Immature natural killer cell (primary cell): ENCODE data around the gene MKNK1. TPM values are rescaled to one million over a fixed set of nuclear protein-coding genes. Genes with fewer than 3 reads are reported as not detected.

ENCODE experiments used
- DNase-seq, 3 donors: peaks; one replicate each; pipeline ENCODE4 v3.0.0; 2022; ENCODE audit warnings: mixed read lengths in 1 of 3
- H3K27ac Mint-ChIP-seq, 6 donors: one replicate each; pipeline ENCODE4 v1.8.0; 2020; ENCODE audit warnings: mixed read lengths in 6 of 6, mild to moderate bottlenecking in 5 of 6, inconsistent platforms in 4 of 6, moderate library complexity in 3 of 6
- H3K27me3 Mint-ChIP-seq, 3 donors: one replicate each; pipeline ENCODE4 v1.8.0; 2020 to 2021; ENCODE audit warnings: low read depth in 3 of 3, mild to moderate bottlenecking in 3 of 3, mixed read lengths in 3 of 3, moderate library complexity in 3 of 3, inconsistent platforms in 1 of 3
- H3K36me3 Mint-ChIP-seq, 3 donors: one replicate each; pipeline ENCODE4 v1.8.0; 2020; ENCODE audit warnings: mixed read lengths in 3 of 3, inconsistent platforms in 2 of 3, mild to moderate bottlenecking in 2 of 3
- H3K4me1 Mint-ChIP-seq, 2 donors: one replicate each; pipeline ENCODE4 v1.8.0; 2020; ENCODE audit warnings: inconsistent platforms in 2 of 2, mild to moderate bottlenecking in 2 of 2, mixed read lengths in 2 of 2, moderate library complexity in 1 of 2
- H3K4me3 Mint-ChIP-seq, 5 donors: one replicate each; pipeline ENCODE4 v1.8.0; 2020; ENCODE audit warnings: mild to moderate bottlenecking in 5 of 5, mixed read lengths in 5 of 5, inconsistent platforms in 3 of 5, moderate library complexity in 3 of 5
- H3K9me3 Mint-ChIP-seq, 6 donors: one replicate each; pipeline ENCODE4 v1.8.0; 2020; ENCODE audit warnings: mild to moderate bottlenecking in 6 of 6, mixed read lengths in 6 of 6, inconsistent platforms in 4 of 6, moderate library complexity in 3 of 6
- polyA plus RNA-seq, 3 donors: library from polyadenylated mRNA; unstranded; fragments of 300-500 nt; fragmentation: Illumina TruSeq; gene quantifications; one replicate each; pipeline ENCODE4 v1.2.3, GENCODE V29; 2021

MKNK1 gene
- polyA plus RNA-seq, 3 donors from 2014 or later = 23.2 to 35.7 (median 27.6) TPM

DNA sequence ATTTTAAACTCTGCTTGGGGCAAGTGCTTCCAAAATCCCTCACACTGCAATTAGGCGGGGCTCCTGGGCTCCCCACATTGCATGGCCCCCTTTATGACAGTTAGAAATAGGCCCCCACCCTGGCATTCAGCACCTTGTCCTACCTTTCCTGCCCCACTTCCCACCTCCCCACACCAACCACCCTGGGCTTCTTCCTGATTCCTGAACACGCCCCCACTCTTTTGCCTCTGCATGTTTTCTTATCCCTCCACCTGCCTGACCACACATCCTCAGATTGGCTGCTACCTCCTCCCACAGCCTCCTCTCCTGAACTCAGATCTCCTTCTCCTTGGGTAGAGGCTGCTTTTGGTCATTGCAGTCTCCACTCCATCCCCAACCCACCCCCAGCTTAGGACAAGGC lies 11.0 kb upstream of the MKNK1 start:
- peaks cover 4 to 12% (median 9%) of the 10 kb centered on the region in 3 donors for H3K36me3 Mint-ChIP-seq
- H3K4me1 Mint-ChIP-seq = peaks cover 62 to 65% of the 10 kb centered on the region in 2 donors
- peaks cover 0 to 1% (median 0%) of the 10 kb centered on the region in 3 donors for H3K27me3 Mint-ChIP-seq
- no peak for DNase-seq
- peak overlapping the region; percentile 91 to 95 (median 93) for H3K4me3 Mint-ChIP-seq
- H3K9me3 Mint-ChIP-seq = no peaks in the 10 kb centered on the region
- H3K27ac Mint-ChIP-seq = peak overlapping the region; percentile 84 to 92 (median 88)

DNA sequence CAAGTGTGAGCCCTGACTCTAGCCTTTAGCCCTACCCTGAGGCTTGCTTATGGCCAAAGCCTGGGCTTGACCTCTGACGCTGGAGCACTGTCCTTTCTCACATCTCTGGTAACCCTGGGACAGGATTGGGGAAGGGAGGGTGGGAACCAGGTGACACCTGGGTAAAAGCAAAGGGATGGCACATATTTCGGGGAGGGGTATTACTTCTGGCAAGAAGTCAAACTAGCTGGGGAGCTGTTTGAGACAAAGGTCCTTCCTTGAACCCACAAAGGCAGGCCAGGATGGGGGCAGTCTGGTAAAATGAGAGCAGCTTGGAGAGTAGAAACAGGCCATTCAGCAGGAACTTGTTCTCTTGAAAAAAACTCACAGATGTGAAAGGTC lies 10.5 kb upstream of the MKNK1 start:
- Mint-ChIP-seq H3K4me1 (peaks cover 62 to 69% of the 10 kb centered on the region in 2 donors), H3K9me3 (no peaks in the 10 kb centered on the region), H3K36me3 (peaks cover 4 to 17% (median 14%) of the 10 kb centered on the region in 3 donors), H3K27me3 (peaks cover 0 to 1% (median 0%) of the 10 kb centered on the region in 3 donors), H3K4me3 (peak overlapping the region in 4 of 5 donors; percentile 91 to 93 (median 92)), H3K27ac (peak overlapping the region in 4 of 6 donors; percentile 28 to 77 (median 48))
- no peak for DNase-seq

- peak in 2 of 3 donors; percentile 22 to 27 for DNase-seq
- peaks cover 62 to 69% of the 10 kb centered on the region in 2 donors for H3K4me1 Mint-ChIP-seq
These were observed 9.9 kb upstream of the MKNK1 start for GRCh38 chr1:46613661-46614603.

GRCh38 chr1:46612937-46613660 lies 9.0 kb upstream of the MKNK1 start:
- Mint-ChIP-seq H3K27me3 (peaks cover 0 to 4% (median 1%) of the 10 kb centered on the region in 3 donors), H3K9me3 (no peaks in the 10 kb centered on the region), H3K4me3 (peak overlapping the region; percentile 33 to 93 (median 60)), H3K36me3 (peaks cover 10 to 31% (median 23%) of the 10 kb centered on the region in 3 donors), H3K27ac (peak overlapping the region in 4 of 6 donors; percentile 4 to 82 (median 59)), H3K4me1 (peaks cover 62 to 69% of the 10 kb centered on the region in 2 donors)
- no peak for DNase-seq

More at GRCh38 chr1:46613661-46614603, 9.9 kb upstream of the MKNK1 start:
- H3K27ac Mint-ChIP-seq = peak overlapping the region; percentile 4 to 82 (median 40)
- peaks cover 0 to 2% (median 1%) of the 10 kb centered on the region in 3 donors for H3K27me3 Mint-ChIP-seq
- H3K4me3 Mint-ChIP-seq = peak overlapping the region; percentile 33 to 93 (median 91)
- H3K9me3 Mint-ChIP-seq = no peaks in the 10 kb centered on the region
- H3K36me3 Mint-ChIP-seq = peaks cover 7 to 24% (median 20%) of the 10 kb centered on the region in 3 donors

DNA sequence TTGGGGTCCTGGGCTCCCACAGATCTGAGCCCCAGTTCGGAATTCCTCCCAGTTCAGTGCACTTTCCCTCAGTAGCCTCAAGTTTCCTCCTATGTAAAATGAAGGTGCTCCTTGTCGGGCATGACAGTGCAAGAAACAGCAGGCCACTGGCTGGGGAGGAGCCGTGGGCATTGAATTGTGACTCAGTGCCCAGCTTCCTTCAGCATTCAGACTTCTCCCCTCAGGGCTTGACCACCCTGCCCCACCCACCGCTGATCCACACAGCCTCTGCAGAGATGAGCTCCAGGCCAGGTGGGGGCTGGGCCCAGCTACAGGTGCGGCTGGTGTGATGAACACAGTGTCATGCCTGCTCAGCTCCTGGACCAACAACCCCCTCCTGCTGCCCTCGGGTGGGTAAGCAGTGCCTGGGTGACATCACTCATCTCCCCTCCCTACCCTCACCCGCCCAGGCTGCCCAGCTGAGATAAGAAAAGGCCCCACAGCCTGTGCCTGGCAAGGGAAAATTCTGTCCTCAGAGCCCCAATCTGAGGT lies 7.7 kb upstream of the MKNK1 start:
- no peak for DNase-seq
- H3K27me3 Mint-ChIP-seq = peaks cover 0 to 4% (median 1%) of the 10 kb centered on the region in 3 donors
- peaks cover 55 to 59% of the 10 kb centered on the region in 2 donors for H3K4me1 Mint-ChIP-seq
- H3K36me3 Mint-ChIP-seq = peaks cover 10 to 36% (median 23%) of the 10 kb centered on the region in 3 donors
- peak overlapping the region in 3 of 6 donors; percentile 52 to 65 (median 64) for H3K27ac Mint-ChIP-seq
- peak overlapping the region in 2 of 5 donors; percentile 17 to 44 for H3K4me3 Mint-ChIP-seq
- no peaks in the 10 kb centered on the region for H3K9me3 Mint-ChIP-seq

DNA sequence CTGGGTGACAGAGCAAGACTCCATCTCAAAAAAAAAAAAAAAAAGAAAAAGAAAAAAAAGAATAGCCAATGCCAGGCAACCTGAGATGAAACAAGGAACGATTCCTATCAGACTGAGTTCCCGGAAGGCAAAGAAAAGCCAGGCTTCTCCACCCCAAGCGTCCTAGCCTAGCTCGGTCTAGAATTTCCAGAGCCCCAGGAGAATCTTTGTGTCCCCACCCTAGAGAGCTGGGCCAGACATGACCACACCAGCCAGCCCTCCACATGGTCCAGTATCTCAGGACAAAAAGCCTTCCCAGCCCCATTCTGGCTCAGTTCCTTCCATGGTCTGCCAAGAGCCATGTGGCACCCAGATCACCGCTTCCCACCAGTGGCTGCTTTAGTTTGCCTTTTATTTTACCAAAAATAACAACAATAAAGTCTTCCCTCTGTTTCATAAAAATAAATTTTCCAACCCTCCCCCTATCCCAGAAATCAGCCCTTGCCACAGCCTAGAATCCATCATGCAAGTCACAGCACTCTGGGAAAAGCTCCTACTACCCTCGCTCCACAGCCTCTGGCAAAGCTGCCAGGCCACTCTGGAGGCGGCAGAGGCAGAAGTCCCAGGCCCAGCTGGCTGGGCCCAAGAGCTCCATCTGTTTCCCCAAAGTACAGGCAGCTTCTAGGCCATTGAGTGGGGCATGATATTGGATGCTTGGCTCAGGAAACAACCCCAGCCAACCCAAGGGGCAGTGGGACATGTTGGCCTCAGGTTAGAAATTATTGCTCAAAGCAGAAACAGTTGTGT lies 3.5 kb upstream of the MKNK1 start:
- no peak overlapping the region for H3K27ac Mint-ChIP-seq
- peaks cover 58 to 61% of the 10 kb centered on the region in 2 donors for H3K4me1 Mint-ChIP-seq

DNA sequence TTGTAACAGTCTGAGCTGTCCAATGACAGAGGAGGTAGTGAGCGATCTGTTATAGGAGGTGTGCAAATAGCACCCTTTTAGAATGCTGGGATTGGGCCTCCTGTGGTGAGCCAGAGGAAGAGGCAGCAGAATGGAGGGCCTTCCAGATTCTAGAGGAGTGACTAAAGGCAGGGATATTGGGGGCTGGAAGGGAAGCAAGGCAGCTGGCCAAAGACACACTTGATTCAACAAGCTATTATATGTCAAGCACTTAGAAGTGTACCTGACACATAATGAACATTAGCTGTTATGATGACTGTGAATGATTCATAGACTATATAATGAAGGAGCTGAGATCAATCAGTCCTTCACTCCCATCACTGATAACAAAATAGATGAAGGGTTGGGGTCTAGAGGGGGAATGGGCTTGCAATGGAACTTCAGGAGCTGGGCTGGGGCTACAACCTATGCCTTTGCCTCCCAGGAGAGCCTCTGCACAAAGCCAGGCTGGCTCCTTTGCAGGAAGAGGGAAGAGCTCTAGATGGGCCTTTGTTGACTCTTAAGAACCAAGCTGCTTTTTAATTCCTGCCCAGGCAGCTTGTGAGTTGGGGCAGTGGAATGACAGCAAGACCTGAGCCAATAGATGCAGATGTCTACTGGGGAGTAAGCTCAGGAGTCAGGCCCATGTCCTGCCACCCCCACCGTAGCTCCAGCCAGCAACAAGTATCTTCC lies 2.3 kb upstream of the MKNK1 start:
- Mint-ChIP-seq H3K9me3 (no peaks in the 10 kb centered on the region), H3K27me3 (peaks cover 3 to 14% (median 4%) of the 10 kb centered on the region in 3 donors), H3K4me1 (peaks cover 58 to 62% of the 10 kb centered on the region in 2 donors), H3K27ac (peak overlapping the region in 5 of 6 donors; percentile 5 to 79 (median 67)), H3K36me3 (peaks cover 10 to 36% (median 27%) of the 10 kb centered on the region in 3 donors), H3K4me3 (peak overlapping the region; percentile 10 to 98 (median 95))
- DNase-seq = no peak

More for the DNA sequence above, 3.5 kb upstream of the MKNK1 start:
- H3K4me3 Mint-ChIP-seq = no peak overlapping the region
- H3K9me3 Mint-ChIP-seq = no peaks in the 10 kb centered on the region
- peaks cover 10 to 36% (median 23%) of the 10 kb centered on the region in 3 donors for H3K36me3 Mint-ChIP-seq
- H3K27me3 Mint-ChIP-seq = peaks cover 3 to 14% (median 4%) of the 10 kb centered on the region in 3 donors
- no peak for DNase-seq

GRCh38 chr1:46605232-46605631 lies 1.2 kb upstream of the MKNK1 start:
- peak in 1 of 3 donors; percentile 36 for DNase-seq
- Mint-ChIP-seq H3K4me1 (peaks cover 56 to 60% of the 10 kb centered on the region in 2 donors), H3K27ac (peak overlapping the region; percentile 73 to 92 (median 78)), H3K4me3 (peak overlapping the region; percentile 95 to 98 (median 96)), H3K27me3 (peaks cover 2 to 14% (median 4%) of the 10 kb centered on the region in 3 donors), H3K9me3 (no peaks in the 10 kb centered on the region), H3K36me3 (peaks cover 5 to 28% (median 20%) of the 10 kb centered on the region in 3 donors)

DNA sequence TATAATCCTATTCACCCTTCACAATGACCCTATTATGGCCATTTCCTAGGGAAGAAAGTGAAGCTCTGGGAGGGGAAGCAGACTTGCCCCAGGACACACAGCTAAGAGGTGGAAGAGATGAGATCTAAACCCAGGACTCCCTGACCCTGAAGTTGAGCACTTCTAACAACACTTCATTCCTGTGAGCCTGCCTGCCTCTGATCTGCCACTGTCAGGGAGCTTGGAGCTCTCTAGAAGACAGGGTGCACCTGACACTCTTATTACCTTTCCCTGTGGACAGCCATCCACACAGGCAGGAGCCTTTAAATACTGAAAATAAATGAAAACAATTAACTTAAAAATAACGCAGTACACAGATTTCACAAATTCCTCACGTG lies 599 bp downstream of the MKNK1 start:
- H3K4me1 Mint-ChIP-seq = peaks cover 65 to 78% of the 10 kb centered on the region in 2 donors
- no peak for DNase-seq
- H3K27me3 Mint-ChIP-seq = peaks cover 2 to 11% (median 4%) of the 10 kb centered on the region in 3 donors
- H3K9me3 Mint-ChIP-seq = no peaks in the 10 kb centered on the region
- peak overlapping the region; percentile 95 to 98 (median 96) for H3K4me3 Mint-ChIP-seq
- H3K27ac Mint-ChIP-seq = peak overlapping the region; percentile 73 to 93 (median 92)
- peaks cover 0 to 13% (median 4%) of the 10 kb centered on the region in 3 donors for H3K36me3 Mint-ChIP-seq

DNA sequence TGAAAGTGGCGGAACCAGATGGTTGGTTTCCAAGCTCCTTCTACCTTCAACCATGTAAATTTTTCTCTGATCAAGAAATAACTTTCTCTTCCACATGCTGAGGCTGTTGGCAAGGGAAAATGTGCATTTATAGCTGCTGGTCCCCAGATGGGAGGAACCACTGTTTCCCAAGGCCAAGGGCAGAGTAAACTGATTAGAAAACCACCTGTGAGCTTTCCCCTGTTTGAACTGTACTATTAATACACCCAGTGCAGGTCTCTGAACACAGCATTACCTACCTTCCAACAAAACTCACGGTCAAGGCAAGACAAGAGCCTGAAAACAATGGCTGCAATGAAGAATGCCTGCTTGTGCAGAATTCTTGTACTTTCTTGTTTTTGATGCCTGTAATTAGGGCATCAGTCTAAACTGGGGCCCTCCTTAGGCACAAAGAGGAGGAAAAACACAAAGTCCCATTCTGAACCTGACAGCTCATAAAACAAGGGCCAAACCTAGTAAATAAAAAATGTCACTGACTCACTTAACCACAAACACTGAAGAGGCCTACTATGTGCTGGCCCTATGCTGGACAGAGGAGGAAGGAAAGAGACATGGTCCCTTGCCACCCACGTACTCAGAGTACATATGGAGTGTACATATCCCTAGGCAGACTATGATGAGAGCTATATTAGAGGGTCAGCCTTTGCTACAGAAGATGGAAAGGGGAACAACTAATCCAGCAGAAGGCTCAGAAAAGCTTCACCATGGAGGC lies 2.6 kb downstream of the MKNK1 start:
- peak overlapping the region; percentile 1 to 71 (median 5) for H3K4me3 Mint-ChIP-seq
- DNase-seq = no peak
- H3K27ac Mint-ChIP-seq = peak overlapping the region in 3 of 6 donors; percentile 54 to 76 (median 59)
- peaks cover 6 to 10% (median 7%) of the 10 kb centered on the region in 3 donors for H3K36me3 Mint-ChIP-seq
- peaks cover 66 to 96% of the 10 kb centered on the region in 2 donors for H3K4me1 Mint-ChIP-seq
- H3K27me3 Mint-ChIP-seq = peaks cover 2 to 10% (median 4%) of the 10 kb centered on the region in 3 donors
- H3K9me3 Mint-ChIP-seq = no peaks in the 10 kb centered on the region

DNA sequence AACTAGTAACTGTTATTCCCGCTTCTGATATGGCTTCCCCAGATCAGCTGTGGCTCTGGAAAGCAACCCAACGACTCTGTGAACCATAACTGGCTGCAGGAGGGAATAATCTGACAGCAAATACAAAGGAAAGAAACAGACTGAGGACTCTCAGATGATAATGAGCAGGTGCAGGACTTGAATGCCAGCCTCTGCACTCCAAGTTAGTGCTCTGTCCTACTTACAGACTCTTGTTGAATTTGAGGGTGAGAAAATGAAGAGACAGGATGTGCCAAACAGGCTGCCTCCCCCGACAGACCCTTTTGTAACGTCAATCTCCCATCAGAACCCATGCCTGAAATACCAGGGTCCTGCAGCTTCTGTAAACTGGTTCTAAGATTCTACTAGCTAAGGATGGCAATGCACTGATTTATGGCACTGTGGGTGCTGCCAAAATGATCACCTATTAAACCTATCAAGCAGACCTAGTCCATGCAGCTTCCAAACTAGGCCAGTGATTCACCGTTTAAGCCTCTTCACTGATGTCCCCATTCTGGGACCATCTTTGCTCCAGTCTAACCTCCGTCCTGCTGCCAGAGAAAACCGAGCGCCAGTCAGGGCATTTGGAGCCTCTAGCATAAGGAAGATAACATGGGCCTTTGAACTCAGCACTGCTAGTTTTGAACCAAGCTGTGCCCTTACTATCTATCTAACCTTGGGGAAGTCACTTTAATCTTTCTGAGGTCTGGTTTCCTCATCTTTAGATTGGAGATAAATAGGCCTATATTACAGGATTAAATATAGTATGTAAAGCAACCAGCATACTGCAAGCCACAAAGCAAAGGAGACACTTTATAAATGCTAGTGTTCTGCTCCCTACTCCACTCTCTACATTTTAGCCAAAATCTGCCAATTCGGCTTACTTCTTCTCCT lies 4.8 kb downstream of the MKNK1 start:
- Mint-ChIP-seq H3K4me3 (peak overlapping the region in 2 of 5 donors; percentile 19 to 29), H3K27me3 (peaks cover 0 to 6% (median 3%) of the 10 kb centered on the region in 3 donors), H3K9me3 (no peaks in the 10 kb centered on the region), H3K4me1 (peaks cover 62 to 96% of the 10 kb centered on the region in 2 donors), H3K36me3 (peaks cover 6 to 10% (median 7%) of the 10 kb centered on the region in 3 donors), H3K27ac (peak overlapping the region in 4 of 6 donors; percentile 13 to 82 (median 60))
- DNase-seq = no peak
